ENCODE measurements around the gene NEAT1.

NEAT1 gene

DNA sequence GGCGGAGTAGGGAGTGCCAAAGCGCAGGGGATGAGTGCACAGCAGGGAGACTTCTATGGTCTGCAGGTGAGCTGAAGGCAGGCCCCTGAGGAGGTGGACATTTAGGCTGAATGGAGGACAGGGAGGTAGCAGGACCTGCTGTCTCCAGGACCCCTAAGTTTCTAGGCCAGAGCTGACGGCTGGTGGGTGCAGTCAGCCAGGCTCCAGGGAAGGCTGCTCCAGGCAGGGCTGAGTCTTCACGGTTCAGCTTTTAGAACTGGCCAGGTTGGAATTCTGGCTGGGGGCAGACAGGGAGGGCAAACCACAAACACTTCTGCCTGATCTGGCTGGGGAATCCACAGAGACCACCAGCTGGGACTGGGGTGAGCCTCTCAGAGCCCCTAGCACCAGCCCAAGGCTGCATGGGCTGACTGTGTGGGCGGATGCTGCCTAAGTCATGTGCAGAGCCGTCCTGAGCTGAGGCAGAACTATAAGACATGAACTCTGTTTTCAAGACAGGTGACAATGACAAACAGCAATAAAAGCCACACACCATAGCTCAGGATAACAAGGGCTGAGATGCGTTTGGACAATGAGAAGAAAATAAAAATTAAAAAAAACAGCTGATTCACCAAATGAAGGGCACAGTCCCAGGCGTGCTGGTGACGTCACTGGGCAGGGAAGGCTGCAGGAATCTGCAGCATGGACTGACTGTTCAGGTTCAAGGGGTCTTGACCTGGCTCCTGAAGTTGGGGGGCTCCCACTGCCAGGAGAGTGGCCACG, 65.9 kb downstream of the NEAT1 start:
- DNase-seq: no peak

DNA sequence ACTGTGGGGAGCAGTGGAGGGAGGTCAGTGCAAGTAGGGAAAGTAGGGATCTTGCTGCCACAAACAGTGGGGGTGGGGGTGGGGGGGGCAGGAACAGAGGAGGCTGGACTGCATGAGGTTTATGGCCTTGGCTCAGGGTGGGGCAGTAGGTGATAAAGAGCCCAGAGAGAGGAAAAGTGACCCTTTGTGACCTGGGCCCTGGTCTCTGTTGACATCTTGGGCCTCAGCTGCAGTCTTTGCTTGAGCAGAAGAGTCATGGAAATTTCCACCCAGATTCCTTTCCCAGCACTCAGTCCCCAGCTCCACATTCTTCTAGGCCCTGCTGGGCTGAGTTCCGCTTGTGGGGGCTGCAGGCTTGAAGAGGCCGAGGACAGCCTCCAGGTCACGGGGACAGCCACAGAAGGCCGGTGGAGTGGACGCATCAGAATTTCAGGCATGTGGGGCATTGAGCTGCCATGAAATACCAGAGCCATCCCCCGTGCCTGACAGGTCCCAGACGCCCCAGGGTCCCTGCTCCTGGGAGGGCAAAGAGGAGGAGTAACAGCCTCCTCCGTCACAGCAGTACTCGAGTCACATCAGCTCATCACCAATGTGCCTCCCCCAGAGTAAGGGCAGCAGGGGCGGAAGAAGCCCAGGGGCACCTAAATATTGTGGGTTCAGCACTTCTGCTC, 66.6 kb downstream of the NEAT1 start:
- no peak for DNase-seq

DNA sequence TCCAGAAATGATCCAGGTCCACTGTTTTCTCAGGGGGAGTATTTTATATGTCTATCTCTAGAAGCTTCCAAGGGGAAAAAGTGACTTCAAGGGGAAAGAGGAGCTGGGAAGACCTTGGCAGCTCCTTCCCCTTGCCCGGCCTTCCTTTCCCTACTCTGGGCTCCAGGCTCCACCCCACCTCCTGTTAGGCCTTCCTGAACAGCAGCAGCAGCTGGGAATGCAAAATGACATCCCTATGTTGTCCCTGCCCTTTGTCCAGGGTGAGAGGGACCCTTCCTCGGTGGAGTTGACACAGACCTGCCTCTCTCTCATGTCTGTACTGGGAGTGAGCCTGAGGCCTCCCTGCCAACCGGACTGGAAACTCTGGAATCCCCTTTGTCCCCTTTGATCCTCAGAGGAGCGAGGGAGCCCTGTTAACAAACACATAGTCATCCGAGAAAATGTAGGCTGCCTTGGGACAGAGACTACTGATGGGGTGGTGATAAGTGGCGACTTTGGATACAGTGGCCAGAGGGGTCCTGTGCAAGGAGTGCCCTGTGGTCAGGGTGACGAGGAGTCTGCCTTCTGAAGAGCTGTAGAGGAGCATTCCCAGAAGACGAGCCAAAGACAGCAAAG, 67.2 kb downstream of the NEAT1 start:
- no peak for DNase-seq

DNA sequence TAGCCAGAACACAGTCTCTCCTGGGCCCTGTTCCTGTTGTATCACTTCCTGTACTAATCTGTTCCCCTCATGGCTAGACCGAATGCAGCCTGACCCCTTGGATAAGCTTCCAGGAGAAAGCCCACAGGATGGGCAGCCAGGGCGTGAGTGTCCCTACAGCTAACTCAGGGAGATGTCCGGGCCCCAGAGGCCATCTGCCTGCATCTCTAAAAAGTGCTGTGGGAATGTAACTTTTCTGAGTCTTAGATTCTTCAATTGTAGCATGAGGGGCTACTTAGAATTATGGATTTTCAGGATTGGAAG, 68.5 kb downstream of the NEAT1 start:
- no peak for DNase-seq

DNA sequence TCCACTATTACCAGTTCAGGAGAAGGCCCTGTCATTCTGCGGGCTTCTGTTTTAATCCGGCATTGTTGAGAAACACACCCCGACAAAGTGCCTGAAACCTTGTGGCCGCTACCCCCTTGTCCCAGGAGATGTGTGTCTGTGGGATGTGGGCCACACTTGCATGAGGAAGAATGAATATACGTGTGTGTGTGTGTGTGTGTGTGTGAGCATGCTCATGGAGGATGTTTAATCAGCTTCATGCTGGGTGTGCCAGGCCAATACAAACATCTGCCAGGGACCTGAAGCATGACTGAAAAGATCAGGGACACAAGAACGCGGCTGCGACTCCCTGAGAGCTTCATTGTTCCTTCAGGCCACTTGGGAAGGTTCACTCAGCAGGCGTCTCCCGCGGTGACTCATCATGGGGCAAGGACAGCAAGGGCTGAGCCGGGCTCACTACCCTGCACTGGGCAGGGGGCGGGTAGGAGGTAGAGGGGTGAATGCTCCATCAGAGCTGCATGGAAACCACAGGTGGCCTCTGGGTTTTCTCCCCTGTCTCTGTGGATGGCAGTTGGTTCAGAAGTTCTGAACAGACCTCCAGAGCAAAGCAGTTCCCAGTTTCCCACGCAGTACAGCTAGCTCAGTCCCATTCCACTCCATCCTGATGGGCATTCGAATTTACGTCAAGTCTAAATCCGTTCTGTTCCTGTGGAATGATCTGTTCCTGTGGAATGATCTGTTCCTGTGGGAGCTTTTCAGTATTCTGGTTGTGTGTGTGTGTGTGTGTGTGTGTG, 69.2 kb downstream of the NEAT1 start:
- DNase-seq: peak; percentile 92

DNA sequence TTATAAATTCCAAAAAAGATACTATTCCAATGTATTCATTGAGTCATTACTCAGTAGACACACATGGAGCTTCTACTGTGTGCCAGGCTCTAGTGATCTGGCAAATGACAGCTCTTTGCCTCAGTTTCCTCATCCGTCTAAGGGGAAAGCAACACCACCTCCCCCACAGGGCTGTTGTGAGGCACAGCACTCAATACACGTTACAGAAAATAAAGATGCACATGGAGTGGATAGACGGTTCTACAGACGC, 69.7 kb downstream of the NEAT1 start:
- DNase-seq: no peak

DNA sequence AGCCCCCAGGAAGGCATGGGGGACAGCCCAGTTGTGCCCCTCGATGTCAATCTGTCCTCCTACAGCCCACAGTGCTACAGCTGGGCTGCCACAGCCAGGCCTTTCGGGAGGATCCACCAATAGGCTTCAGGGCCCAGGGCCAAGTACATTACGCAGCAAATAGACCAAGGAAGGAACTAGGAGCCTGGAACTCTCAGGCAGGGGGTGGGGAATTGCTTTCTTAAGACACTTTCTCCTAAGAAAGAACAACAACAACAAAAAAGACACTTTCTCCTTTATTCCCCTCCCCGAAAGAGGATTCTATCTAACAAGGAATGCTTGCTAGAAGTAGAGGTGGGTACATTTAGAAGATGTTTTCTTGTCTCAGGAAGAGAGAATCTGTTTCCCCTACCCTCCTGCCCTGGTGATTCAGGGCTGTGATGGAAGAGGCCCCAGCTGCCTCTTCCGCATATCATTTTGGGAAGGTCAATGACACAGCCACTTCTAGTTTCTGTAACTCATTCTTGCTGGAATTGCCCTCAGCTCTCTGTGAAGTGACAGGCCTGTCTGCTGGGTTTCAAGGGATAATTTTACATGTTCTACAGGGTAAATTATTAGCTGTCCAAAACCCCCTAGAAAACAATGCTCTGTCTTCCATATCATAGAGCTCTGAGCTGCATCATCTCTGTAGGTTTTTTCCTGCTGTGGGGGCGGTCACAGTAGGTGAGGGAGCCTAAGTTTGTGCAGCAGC, 70.2 kb downstream of the NEAT1 start:
- no peak for DNase-seq

DNA sequence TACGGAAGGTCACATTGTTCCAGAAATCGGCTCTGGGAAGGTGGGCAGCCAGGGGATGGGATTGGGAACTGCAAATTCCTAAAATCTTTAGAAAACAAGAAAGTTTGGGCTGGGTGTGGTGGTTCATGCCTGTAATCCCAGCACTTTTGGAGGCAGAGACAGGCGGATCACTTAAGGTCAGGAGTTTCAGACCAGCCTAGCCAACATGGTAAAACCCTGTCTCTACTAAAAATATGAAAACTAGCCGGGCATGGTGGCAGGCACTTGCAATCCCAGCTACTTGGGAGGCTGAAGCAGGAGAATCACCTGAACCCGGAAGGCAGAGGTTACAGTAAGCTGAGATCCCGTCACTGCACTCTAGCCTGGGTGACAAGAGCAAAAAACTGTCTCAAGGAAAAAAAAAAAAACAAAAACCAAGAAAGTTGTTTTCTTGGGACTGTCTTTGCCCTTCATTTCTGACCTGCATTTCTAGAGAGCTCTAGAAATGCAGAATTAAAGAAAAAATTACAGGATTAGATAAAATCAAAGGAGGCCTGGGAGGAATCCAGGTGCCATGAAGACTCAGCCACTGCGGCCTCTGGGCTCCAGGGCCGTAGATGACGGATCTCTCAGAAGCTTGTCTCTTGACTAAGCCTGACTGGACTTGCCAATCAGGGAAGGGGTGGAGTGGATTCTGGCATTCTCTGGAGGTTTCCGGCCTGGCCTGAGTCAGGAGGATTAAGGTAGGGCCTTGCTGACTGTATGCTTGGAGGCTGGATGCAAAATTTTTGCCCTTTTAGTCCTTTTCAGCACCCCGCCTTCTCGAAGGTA, 71.0 kb downstream of the NEAT1 start:
- DNase-seq: no peak
